Muscle of leg (tissue), 11 donors: ENCODE measurements around the gene FBXW8. TPM values are rescaled to one million over a fixed set of nuclear protein-coding genes. Genes with fewer than 3 reads are reported as not detected.

ENCODE experiments used
- DNase-seq: peaks from one replicate; pipeline ENCODE4 v3.0.0; 2013
- H3K27ac ChIP-seq: one replicate; pipeline ENCODE4 v1.5.1; 2013; ENCODE audit warnings: mild to moderate bottlenecking, low read length, control low read depth
- H3K27me3 ChIP-seq: one replicate; pipeline ENCODE4 v1.6.1; 2013; ENCODE audit warnings: low read length; ENCODE audit not compliant: control insufficient read depth, insufficient read depth
- H3K36me3 ChIP-seq: one replicate; pipeline ENCODE4 v1.6.1; 2013; ENCODE audit warnings: low read length; ENCODE audit not compliant: control insufficient read depth, insufficient read depth
- H3K4me1 ChIP-seq: one replicate; pipeline ENCODE4 v1.6.1; 2013; ENCODE audit warnings: low read length; ENCODE audit not compliant: control insufficient read depth, insufficient read depth
- H3K4me3 ChIP-seq: one replicate; pipeline ENCODE4 v1.5.1; 2013; ENCODE audit warnings: low read length, control low read depth
- H3K9me3 ChIP-seq: replicated peaks from 2 replicates; pipeline ENCODE4 v1.6.1; 2013; ENCODE audit warnings: low read depth, low read length; ENCODE audit not compliant: control insufficient read depth
- WGBS: methylation state at CpG from one replicate; pipeline ENCODE4 v1.1.5; 2013; ENCODE audit warnings: missing lambda C conversion rate; ENCODE audit not compliant: insufficient coverage; 5-methylcytosine and 5-hydroxymethylcytosine counted together
- polyA plus RNA-seq, 8 donors: library from polyadenylated mRNA; unstranded; fragments of 120-200 nt; gene quantifications; one replicate each; pipeline versions ENCODE4 v1.2.1 to v1.2.3, GENCODE V29; 2013; ENCODE audit warnings: inconsistent platforms in 1 of 8, low replicate concordance in 1 of 8; ENCODE audit not compliant: insufficient read length in 8 of 8, insufficient read depth in 1 of 8
- total RNA-seq: library from RNA; stranded (reverse); fragments of 120-200 nt; gene quantifications from one replicate; pipeline ENCODE4 v1.2.4, GENCODE V29; 2013

FBXW8 gene
- total and polyA plus RNA-seq, 9 donors = 11.1 to 20.3 (median 14.8) TPM

DNA sequence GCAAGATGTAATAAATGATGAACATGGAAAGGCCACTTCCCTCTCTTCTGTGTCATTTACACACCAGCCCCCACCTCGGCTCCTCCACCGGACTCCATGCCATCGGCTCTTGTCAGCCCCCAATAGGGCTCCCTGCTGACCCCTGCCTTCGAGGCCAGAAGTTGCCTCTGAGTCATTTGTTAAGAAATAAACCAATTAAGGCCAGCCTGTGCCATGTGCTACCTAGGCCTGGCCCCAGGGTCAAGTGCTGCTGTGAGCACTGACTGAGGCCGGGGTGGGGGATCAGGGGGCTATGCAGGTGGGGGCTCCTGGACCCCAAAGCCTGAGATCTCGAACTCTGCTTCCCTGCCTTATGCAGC lies 135.2 kb downstream of the FBXW8 start:
- no peaks in the 10 kb centered on the region for H3K9me3 ChIP-seq
- peaks cover 24% of the 10 kb centered on the region for H3K4me1 ChIP-seq
- H3K36me3 ChIP-seq = no peaks in the 10 kb centered on the region
- peaks cover 7% of the 10 kb centered on the region for H3K27me3 ChIP-seq
- no peak overlapping the region for H3K4me3 ChIP-seq
- H3K27ac ChIP-seq = no peak overlapping the region
- WGBS = 34% methylated on average over 6 of the region's 6 CpGs
- no peak for DNase-seq

DNA sequence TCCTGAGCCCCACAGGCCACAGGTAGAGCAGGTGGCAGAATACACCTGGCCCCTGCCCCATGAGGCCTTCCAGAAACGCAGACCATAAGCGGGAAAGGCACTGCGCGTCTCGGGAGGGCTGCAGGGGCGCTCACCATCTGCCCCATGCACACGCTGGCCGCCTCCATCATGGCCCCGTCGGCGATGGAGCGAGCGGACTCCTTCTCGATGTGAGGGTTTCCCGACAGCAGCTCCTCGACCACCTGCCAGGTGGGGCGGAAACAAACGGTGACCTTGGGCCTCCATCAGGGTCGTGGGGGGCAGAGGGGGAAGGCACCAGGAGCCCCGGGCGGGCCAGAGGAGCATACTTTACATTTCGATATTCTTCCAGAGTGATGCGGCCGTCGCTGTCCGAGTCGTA lies 135.7 kb downstream of the FBXW8 start:
- no peak for DNase-seq
- Histone ChIP-seq H3K9me3 (no peaks in the 10 kb centered on the region), H3K27ac (no peak overlapping the region), H3K27me3 (peaks cover 12% of the 10 kb centered on the region), H3K4me3 (no peak overlapping the region), H3K4me1 (peaks cover 28% of the 10 kb centered on the region), H3K36me3 (no peaks in the 10 kb centered on the region)
- WGBS = 79% methylated on average over 19 of the region's 27 CpGs

DNA sequence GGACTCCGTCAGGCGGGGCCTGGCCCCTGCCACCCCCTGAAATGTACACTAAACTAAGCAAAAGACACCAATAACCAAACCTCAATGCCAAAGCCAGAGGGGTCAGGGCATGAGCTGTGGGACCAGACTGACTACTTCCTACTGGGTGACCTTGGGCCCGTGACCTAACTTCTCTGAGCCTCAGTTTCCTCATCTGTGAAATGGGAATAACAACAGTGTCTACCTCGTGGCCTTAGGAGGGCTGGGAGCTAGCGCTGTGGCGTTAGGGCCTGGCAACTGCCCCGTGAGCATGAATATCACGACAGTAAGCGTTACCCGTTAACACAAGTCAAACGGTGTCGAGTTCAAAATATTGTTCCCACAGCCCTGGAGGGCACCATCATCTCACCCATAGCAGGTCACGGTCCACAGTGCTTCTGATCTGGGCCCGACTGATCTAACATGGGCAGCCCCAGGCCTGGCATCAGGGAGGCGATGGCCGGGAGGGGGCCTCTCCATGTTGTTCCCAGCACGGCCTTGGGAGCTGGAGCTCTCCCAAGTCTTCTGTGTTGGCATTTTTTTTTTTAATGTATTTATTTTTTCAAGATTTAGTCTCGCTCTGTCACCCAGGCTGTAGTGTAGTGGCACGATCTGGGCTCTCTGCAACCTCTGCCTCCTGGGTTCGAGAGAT lies 136.2 kb downstream of the FBXW8 start:
- no peaks in the 10 kb centered on the region for H3K9me3 ChIP-seq
- H3K4me1 ChIP-seq = peaks cover 31% of the 10 kb centered on the region
- H3K27ac ChIP-seq = no peak overlapping the region
- H3K4me3 ChIP-seq = no peak overlapping the region
- no peak for DNase-seq
- H3K27me3 ChIP-seq = peaks cover 9% of the 10 kb centered on the region
- WGBS = 95% methylated on average over 11 of the region's 20 CpGs
- no peaks in the 10 kb centered on the region for H3K36me3 ChIP-seq

DNA sequence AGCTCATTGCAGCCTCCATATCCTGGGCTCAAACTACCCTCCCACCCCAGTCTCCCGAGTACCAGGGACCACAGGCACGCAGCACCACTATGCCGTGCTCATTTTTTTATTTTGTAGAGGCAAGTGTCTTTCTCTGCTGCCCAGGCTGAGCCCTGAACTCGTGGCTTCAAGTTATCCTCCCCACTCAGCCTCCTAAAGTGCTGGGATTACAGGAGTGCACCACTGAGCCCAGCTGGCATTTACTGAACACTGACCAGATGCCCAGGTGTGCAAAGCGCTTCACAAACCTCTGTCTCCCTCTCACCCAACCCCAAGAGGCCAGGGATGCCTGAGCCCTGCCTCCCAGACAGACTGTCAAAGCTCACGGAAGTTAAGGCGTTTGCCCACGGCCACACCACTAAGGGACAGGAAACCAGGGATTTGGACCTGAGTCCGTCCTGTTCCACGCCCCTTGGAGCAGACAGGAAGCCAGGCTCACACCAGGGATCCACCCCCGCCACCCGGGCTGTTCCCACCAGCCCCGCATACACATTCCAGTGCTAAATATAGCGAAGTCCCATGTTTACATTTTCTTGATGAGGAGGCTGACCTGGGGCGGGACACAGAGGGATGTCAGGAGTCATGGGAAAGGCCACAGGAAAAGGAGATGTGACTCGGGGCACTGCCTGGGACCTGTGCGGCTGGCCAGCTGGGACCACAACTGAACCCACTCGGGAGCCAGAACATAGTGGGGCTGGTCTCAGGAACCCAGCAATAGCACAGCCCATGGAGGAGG lies 137.2 kb downstream of the FBXW8 start:
- peak; percentile 63 for DNase-seq
- peaks cover 34% of the 10 kb centered on the region for H3K4me1 ChIP-seq
- no peaks in the 10 kb centered on the region for H3K9me3 ChIP-seq
- peak overlapping the region; percentile 7 for H3K27ac ChIP-seq
- 32% methylated on average over 13 of the region's 18 CpGs for WGBS
- no peaks in the 10 kb centered on the region for H3K36me3 ChIP-seq
- H3K27me3 ChIP-seq = peaks cover 9% of the 10 kb centered on the region
- H3K4me3 ChIP-seq = no peak overlapping the region

DNA sequence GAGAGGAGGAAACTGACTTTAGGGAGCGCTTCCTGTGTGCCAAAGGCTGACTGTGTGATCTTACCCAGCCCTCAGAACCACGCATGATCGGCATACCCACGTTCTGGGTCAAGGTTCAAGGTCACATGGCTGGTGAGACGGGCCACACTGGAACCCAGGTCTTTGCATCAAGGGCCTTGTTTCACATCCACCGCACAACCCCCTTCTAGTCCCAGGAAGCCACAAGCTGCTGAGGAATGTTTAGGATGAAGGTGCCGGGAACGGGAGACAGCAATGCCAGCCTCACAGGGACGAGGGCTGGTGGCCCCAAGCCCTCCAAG lies 137.8 kb downstream of the FBXW8 start:
- no peak for DNase-seq
- H3K9me3 ChIP-seq = no peaks in the 10 kb centered on the region
- H3K27ac ChIP-seq = peak overlapping the region; percentile 7
- H3K36me3 ChIP-seq = no peaks in the 10 kb centered on the region
- no peak overlapping the region for H3K4me3 ChIP-seq
- 81% methylated on average over 4 of the region's 9 CpGs for WGBS
- H3K27me3 ChIP-seq = peaks cover 9% of the 10 kb centered on the region
- peaks cover 34% of the 10 kb centered on the region for H3K4me1 ChIP-seq

DNA sequence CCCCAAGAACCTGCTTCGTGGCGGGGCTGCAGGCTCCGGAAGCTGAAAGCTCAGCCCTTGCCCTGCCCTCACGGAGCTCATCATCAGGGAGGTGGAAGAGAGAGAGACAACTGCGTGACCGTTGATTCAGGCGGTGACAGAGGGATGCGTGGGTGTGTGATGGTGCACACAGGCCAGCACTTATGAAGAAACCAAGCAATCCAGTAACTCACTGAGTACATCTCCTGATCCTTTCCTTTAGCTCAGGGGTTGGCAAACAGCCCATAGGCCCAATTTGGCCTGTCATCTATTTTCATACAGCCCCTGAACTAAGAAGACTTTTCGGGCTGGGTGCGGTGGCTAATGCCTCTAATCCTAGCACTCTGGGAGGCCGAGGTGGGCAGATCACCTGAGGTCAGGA lies 138.5 kb downstream of the FBXW8 start:
- H3K27me3 ChIP-seq = peaks cover 11% of the 10 kb centered on the region
- no peak for DNase-seq
- H3K4me1 ChIP-seq = peaks cover 34% of the 10 kb centered on the region
- H3K36me3 ChIP-seq = no peaks in the 10 kb centered on the region
- no peak overlapping the region for H3K4me3 ChIP-seq
- WGBS = 50% methylated on average over 3 of the region's 11 CpGs
- no peaks in the 10 kb centered on the region for H3K9me3 ChIP-seq
- H3K27ac ChIP-seq = no peak overlapping the region

DNA sequence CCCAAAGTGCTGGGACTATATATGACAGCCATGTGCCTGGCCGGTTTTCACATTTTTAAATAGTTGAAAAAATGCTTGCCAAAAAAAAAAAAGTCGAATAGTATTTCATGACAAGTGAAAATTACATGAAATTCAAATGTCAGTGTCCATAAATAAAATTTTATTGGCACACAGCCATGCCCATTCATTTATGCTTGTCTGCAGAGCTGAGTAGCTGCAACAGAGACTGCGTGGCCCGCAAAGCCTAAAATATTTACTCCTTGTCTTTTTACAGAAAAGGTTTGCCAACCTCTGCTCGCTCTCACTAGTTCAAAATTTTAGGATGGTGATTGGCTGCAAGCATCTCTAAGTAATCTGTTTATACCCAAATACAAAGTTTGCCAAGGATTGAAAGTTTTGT lies 139.3 kb downstream of the FBXW8 start:
- no peaks in the 10 kb centered on the region for H3K36me3 ChIP-seq
- no peak for DNase-seq
- H3K27me3 ChIP-seq = peaks cover 11% of the 10 kb centered on the region
- peaks cover 32% of the 10 kb centered on the region for H3K4me1 ChIP-seq
- WGBS = 100% methylated on average over 1 of the region's 5 CpGs
- H3K4me3 ChIP-seq = no peak overlapping the region
- no peak overlapping the region for H3K27ac ChIP-seq
- no peaks in the 10 kb centered on the region for H3K9me3 ChIP-seq

DNA sequence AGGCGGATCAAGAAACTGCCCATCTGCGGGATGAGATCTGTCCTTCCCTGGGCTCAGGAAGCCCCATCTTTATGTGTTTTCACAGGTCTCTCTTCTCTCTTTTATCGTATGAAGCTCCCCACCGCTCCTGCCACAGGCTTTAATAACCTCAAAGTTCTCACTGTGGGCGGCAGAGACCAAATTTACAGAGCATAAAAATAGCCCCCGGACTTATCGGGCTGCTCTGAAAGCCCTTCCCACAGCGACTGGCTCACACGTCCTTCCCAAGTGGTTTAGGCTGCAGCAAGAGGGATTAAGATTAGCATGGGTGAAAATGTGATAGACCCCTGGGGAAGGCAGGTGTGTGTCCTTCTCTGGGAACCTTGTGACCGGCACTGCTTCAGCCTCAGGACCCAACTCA lies 140.6 kb downstream of the FBXW8 start:
- H3K9me3 ChIP-seq = no peaks in the 10 kb centered on the region
- no peak overlapping the region for H3K27ac ChIP-seq
- H3K36me3 ChIP-seq = no peaks in the 10 kb centered on the region
- peaks cover 11% of the 10 kb centered on the region for H3K27me3 ChIP-seq
- H3K4me1 ChIP-seq = peaks cover 23% of the 10 kb centered on the region
- 65% methylated on average over 10 of the region's 10 CpGs for WGBS
- DNase-seq = no peak
- H3K4me3 ChIP-seq = no peak overlapping the region

DNA sequence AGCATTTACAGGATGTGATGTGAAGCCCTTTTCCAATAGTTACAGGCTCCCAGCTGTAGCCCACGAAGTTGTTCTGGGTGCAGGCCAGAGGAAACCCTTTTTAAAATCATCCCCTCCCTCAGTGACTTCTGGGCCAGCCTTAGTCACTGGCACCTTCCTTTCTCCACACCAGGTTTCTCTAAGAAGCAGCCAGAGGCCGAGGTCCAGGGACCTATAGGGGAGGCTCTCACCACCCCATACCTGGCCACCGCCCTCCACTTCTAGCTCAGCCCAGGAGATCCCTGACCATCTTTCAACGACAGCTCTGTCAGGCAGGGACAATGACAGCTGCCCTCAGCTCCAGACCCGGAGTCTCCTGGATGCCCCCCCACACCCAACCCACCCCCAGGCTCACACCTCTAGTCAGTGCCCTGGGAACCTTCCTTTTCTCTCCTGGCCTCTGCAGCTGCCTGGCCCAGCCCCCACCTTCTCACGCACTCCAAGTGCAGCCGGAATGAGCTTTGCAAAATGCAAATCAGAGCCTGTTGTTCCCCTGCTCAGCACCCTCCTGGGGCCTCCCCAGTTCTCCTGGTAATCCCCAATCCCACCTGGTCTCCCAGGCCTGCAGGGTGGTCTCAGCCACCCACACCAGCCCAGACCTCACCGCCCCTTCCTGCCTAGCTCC lies 141.8 kb downstream of the FBXW8 start:
- H3K27me3 ChIP-seq = peaks cover 11% of the 10 kb centered on the region
- H3K27ac ChIP-seq = no peak overlapping the region
- peaks cover 23% of the 10 kb centered on the region for H3K4me1 ChIP-seq
- H3K9me3 ChIP-seq = no peaks in the 10 kb centered on the region
- WGBS = 37% methylated on average over 8 of the region's 8 CpGs
- no peaks in the 10 kb centered on the region for H3K36me3 ChIP-seq
- no peak overlapping the region for H3K4me3 ChIP-seq
- DNase-seq = no peak

DNA sequence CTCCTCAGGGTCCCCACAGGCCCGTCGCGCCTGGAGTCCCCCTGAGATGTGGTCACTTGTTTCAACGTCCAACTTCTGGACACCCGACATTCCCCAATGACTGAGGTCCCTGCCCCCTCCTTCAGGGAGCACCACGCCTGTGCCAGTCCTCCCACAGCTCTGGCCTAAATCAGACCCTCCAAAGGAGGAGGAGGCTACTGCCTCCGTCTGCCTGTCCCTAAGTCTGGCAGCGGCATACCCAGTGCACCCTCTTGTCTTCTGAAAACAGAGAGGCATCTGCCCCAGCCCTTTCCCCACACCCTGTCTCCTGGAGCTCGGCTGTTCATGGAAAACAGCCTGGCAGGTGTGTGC lies 142.3 kb downstream of the FBXW8 start:
- peaks cover 21% of the 10 kb centered on the region for H3K4me1 ChIP-seq
- no peaks in the 10 kb centered on the region for H3K36me3 ChIP-seq
- H3K27me3 ChIP-seq = peaks cover 11% of the 10 kb centered on the region
- no peak overlapping the region for H3K4me3 ChIP-seq
- DNase-seq = no peak
- WGBS = 43% methylated on average over 9 of the region's 9 CpGs
- no peak overlapping the region for H3K27ac ChIP-seq
- no peaks in the 10 kb centered on the region for H3K9me3 ChIP-seq
